CD14-positive monocyte (primary cell): ENCODE results near the gene DNAJA1. TPM values are rescaled to one million over a fixed set of nuclear protein-coding genes. Genes with fewer than 3 reads are reported as not detected.

ENCODE experiments used
- DNase-seq, 3 donors: peaks; one replicate each; pipeline ENCODE4 v3.0.0-alpha.2; 2011 to 2022
- H2AFZ ChIP-seq: 2 replicates; pipeline ENCODE4 v1.6.0; 2012; ENCODE audit warnings: mild to moderate bottlenecking, low read depth, low read length, inconsistent platforms; ENCODE audit not compliant: insufficient read depth, poor library complexity, severe bottlenecking
- H3K27ac ChIP-seq, 2 donors: 1 replicate in 1 of 2; 2 replicates in 1 of 2; pipeline ENCODE4 v1.5.1; 2012 to 2013; ENCODE audit warnings: low read length in 2 of 2, control low read depth in 1 of 2, inconsistent platforms in 1 of 2, low read depth in 1 of 2, mild to moderate bottlenecking in 1 of 2
- H3K27me3 ChIP-seq, 2 donors: one replicate each; pipeline versions ENCODE4 v1.6.0 to v1.6.1; 2011 to 2013; ENCODE audit warnings: low read length in 2 of 2; ENCODE audit not compliant: control insufficient read depth in 2 of 2, insufficient read depth in 2 of 2
- H3K36me3 ChIP-seq, 2 donors: replicated peaks in 1 of 2; 1 replicate in 1 of 2; 2 replicates in 1 of 2; pipeline versions ENCODE4 v1.5.1 to v1.6.1; 2012 to 2013; ENCODE audit warnings: low read length in 2 of 2, control low read depth in 1 of 2, inconsistent platforms in 1 of 2, mild to moderate bottlenecking in 1 of 2; ENCODE audit not compliant: insufficient read depth in 2 of 2, control insufficient read depth in 1 of 2
- H3K4me1 ChIP-seq, 2 donors: 1 replicate in 1 of 2; 2 replicates in 1 of 2; pipeline versions ENCODE4 v1.5.1 to v1.6.1; 2012 to 2013; ENCODE audit warnings: low read length in 2 of 2, control low read depth in 1 of 2, inconsistent platforms in 1 of 2, mild to moderate bottlenecking in 1 of 2, moderate library complexity in 1 of 2; ENCODE audit not compliant: insufficient read depth in 2 of 2, control insufficient read depth in 1 of 2
- H3K4me2 ChIP-seq: replicated peaks from 2 replicates; pipeline ENCODE3; 2012; ENCODE audit warnings: low read length, moderate library complexity, mild to moderate bottlenecking; ENCODE audit not compliant: poor library complexity, severe bottlenecking; ENCODE audit errors: extremely low read depth
- H3K4me3 ChIP-seq, 3 experiments: fragments of 200-600 bp in 1 of 3; sonication (generic) in 1 of 3; replicated peaks in 1 of 3; 1 replicate in 2 of 3; 2 replicates in 1 of 3; pipeline ENCODE4 v1.5.1; 2011 to 2013; ENCODE audit warnings: low read length in 3 of 3, mild to moderate bottlenecking in 3 of 3, control low read depth in 2 of 3, low read depth in 2 of 3, inconsistent platforms in 1 of 3, moderate library complexity in 1 of 3
- H3K79me2 ChIP-seq: 2 replicates; pipeline ENCODE4 v1.6.0; 2012; ENCODE audit warnings: mild to moderate bottlenecking, control low read depth, inconsistent platforms, low read length, moderate library complexity; ENCODE audit not compliant: insufficient read depth
- H3K9ac ChIP-seq: 2 replicates; pipeline ENCODE4 v1.6.0; 2017; ENCODE audit warnings: low read length, mild to moderate bottlenecking; ENCODE audit not compliant: insufficient read depth, poor library complexity, severe bottlenecking
- H3K9me3 ChIP-seq, 2 donors: replicated peaks in 1 of 2; 1 replicate in 1 of 2; 2 replicates in 1 of 2; pipeline versions ENCODE4 v1.5.1 to v1.6.1; 2012 to 2013; ENCODE audit warnings: low read length in 2 of 2, control low read depth in 1 of 2; ENCODE audit not compliant: control insufficient read depth in 1 of 2, insufficient read depth in 1 of 2
- H4K20me1 ChIP-seq: 2 replicates; pipeline ENCODE4 v1.6.0; 2012; ENCODE audit warnings: mild to moderate bottlenecking, low read length, control low read depth, moderate library complexity; ENCODE audit not compliant: insufficient read depth
- H3K27ac Mint-ChIP-seq, 7 donors: one replicate each; pipeline ENCODE4 v1.8.0; 2020; ENCODE audit warnings: mild to moderate bottlenecking in 7 of 7, mixed read lengths in 7 of 7, moderate library complexity in 6 of 7, inconsistent platforms in 2 of 7
- H3K27me3 Mint-ChIP-seq, 3 donors: one replicate each; pipeline ENCODE4 v1.8.0; 2021 to 2022; ENCODE audit warnings: low read depth in 3 of 3, mild to moderate bottlenecking in 3 of 3, mixed read lengths in 3 of 3, moderate library complexity in 3 of 3, inconsistent platforms in 1 of 3
- H3K36me3 Mint-ChIP-seq, 2 donors: one replicate each; pipeline ENCODE4 v1.8.0; 2020; ENCODE audit warnings: mixed read lengths in 2 of 2, inconsistent platforms in 1 of 2, mild to moderate bottlenecking in 1 of 2
- H3K4me1 Mint-ChIP-seq: one replicate; pipeline ENCODE4 v1.8.0; 2020; ENCODE audit warnings: mild to moderate bottlenecking, mixed read lengths
- H3K4me3 Mint-ChIP-seq, 2 donors: one replicate each; pipeline ENCODE4 v1.8.0; 2020; ENCODE audit warnings: mild to moderate bottlenecking in 2 of 2, mixed read lengths in 2 of 2, moderate library complexity in 1 of 2
- H3K9me3 Mint-ChIP-seq, 7 donors: one replicate each; pipeline ENCODE4 v1.8.0; 2020 to 2022; ENCODE audit warnings: mixed read lengths in 7 of 7, mild to moderate bottlenecking in 6 of 7, moderate library complexity in 6 of 7, inconsistent platforms in 2 of 7
- WGBS: methylation state at CpG from one replicate; pipeline ENCODE4 v1.1.5; 2013; ENCODE audit warnings: missing lambda C conversion rate; ENCODE audit not compliant: insufficient coverage; 5-methylcytosine and 5-hydroxymethylcytosine counted together
- intact Hi-C, 2 donors: fragments of 100-400 bp; cut with micrococcal nuclease; formaldehyde crosslinking; loops; one replicate each; pipeline versions ENCODE4 v1.15.0 to v1.15.1; 2023
- polyA plus RNA-seq, 3 donors: library from polyadenylated mRNA; depleted of rRNA in 1 of 3; unstranded in 2 of 3; stranded (reverse) in 1 of 3; fragments of 300-500 nt in 2 of 3; fragments of >200 nt in 1 of 3; fragmentation: Illumina TruSeq in 2 of 3; gene quantifications; 1 replicate in 2 of 3; 2 replicates in 1 of 3; pipeline ENCODE4 v1.2.3, GENCODE V29; 2012 to 2021
- TF ChIP-seq, protein P1 (sequence below): fragments of 200-600 bp; IDR thresholded peaks from one replicate; pipeline ENCODE4 v1.8.0; 2022; ENCODE audit warnings: antibody characterized with exemption, mild to moderate bottlenecking

Gene DNAJA1
- polyA plus RNA-seq, 3 donors, result 73.3 to 112 (median 93.6) TPM

DNA sequence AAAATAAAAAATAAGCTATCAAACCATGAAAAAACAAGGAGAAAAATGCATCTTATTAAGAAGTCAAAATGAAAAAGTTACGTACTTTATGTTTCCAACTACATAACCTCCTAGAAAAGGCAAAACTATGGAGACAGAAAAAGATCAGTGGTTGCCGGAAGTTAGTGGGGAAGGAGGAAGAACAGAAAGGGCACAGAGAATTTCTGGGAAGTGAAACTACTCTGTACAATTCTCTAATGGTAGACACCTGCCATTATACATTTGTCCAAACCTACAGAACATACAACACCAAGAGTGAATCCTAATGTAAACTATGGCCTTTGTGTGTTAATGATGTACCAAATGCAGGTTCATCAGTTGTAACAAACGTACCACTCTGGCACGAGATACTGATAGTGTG, 26.1 kb downstream of the DNAJA1 start:
- peaks cover 7% of the 10 kb centered on the region for H3K4me1 Mint-ChIP-seq
- H2AFZ ChIP-seq, result peak overlapping the region; percentile 0
- H3K27me3 ChIP-seq, result no peaks in the 10 kb centered on the region
- no peaks in the 10 kb centered on the region for H4K20me1 ChIP-seq
- H3K9me3 ChIP-seq, result no peaks in the 10 kb centered on the region
- H3K4me3 ChIP-seq, result no peak overlapping the region
- peak overlapping the region in 1 of 2 donors; percentile 74 for H3K4me3 Mint-ChIP-seq
- TF ChIP-seq, protein P1, sequence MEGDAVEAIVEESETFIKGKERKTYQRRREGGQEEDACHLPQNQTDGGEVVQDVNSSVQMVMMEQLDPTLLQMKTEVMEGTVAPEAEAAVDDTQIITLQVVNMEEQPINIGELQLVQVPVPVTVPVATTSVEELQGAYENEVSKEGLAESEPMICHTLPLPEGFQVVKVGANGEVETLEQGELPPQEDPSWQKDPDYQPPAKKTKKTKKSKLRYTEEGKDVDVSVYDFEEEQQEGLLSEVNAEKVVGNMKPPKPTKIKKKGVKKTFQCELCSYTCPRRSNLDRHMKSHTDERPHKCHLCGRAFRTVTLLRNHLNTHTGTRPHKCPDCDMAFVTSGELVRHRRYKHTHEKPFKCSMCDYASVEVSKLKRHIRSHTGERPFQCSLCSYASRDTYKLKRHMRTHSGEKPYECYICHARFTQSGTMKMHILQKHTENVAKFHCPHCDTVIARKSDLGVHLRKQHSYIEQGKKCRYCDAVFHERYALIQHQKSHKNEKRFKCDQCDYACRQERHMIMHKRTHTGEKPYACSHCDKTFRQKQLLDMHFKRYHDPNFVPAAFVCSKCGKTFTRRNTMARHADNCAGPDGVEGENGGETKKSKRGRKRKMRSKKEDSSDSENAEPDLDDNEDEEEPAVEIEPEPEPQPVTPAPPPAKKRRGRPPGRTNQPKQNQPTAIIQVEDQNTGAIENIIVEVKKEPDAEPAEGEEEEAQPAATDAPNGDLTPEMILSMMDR, result no peak
- peak overlapping the region; percentile 10 to 43 for H3K27ac ChIP-seq
- peaks cover 70 to 75% of the 10 kb centered on the region in 2 donors for H3K36me3 Mint-ChIP-seq
- intact Hi-C loops, result no loop called here
- peak in 2 of 3 donors; percentile 57 to 62 for DNase-seq
- no CpG with 5 or more reads among the region's 4 CpGs for WGBS
- peaks cover 5 to 6% of the 10 kb centered on the region in 2 donors for H3K4me1 ChIP-seq
- peaks cover 56 to 84% of the 10 kb centered on the region in 2 donors for H3K36me3 ChIP-seq
- no peaks in the 10 kb centered on the region for H3K79me2 ChIP-seq
- H3K9ac ChIP-seq, result no peak overlapping the region
- peaks cover 0 to 5% (median 0%) of the 10 kb centered on the region in 7 donors for H3K9me3 Mint-ChIP-seq
- H3K27me3 Mint-ChIP-seq, result no peaks in the 10 kb centered on the region
- peak overlapping the region; percentile 10 to 87 (median 77) for H3K27ac Mint-ChIP-seq
- H3K4me2 ChIP-seq, result peak overlapping the region; percentile 13

DNA sequence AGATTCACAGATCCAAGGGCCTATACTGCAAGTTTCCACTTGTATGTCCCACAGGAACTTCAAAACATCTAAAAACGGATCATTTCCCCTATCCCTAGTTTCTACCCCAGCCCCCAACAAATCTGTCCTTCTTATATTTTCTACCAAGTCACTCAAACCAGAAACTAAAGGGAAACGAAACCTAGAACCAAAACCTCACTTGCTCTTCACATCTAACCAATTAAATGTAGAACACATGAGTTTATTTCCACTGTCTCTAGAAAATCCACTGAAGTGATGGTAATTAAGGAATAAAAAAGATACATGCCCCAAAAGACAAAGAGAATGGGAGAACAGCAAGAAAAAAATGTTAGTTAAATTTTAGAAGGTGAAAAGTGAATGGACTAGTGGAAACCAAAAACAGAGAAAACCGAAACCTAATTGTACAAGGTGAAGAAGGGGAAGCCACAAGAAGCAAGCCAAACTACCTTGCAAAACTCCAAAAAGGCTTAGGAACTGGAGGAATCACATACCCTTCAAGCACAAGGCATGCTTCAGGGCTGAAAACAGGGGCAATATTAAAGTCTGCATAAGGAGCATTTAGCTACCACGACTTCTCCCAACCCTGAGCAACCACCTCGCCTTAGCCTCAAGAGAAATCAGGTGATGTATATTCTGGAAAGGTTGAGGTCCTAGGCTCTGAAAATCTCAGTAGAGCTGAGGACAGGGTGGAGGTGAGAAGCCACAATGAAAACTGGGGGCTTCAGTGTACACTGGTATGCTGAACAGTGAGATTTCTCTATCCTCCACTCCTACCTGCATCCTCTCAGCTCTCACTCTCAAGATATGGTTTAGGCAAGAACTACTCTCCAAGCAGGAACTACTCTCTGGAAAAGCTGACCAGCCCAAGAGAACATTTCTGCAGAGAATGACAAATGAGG, 40.3 kb downstream of the DNAJA1 start:
- H3K4me3 Mint-ChIP-seq, result peak overlapping the region; percentile 51 to 85
- Histone ChIP-seq H3K27ac (peak overlapping the region; percentile 31 to 84), H3K4me1 (peaks cover 20 to 24% of the 10 kb centered on the region in 2 donors), H3K9me3 (no peaks in the 10 kb centered on the region), H3K27me3 (no peaks in the 10 kb centered on the region), H3K4me2 (peak overlapping the region; percentile 56), H3K9ac (no peak overlapping the region), H2AFZ (no peak overlapping the region), H3K4me3 (peak overlapping the region in 1 of 3 experiments; percentile 52), H3K36me3 (peaks cover 60 to 87% of the 10 kb centered on the region in 2 donors), H3K79me2 (peaks cover 33% of the 10 kb centered on the region), H4K20me1 (peaks cover 12% of the 10 kb centered on the region)
- WGBS, result 0% methylated on average over 1 of the region's 5 CpGs
- peaks cover 21% of the 10 kb centered on the region for H3K4me1 Mint-ChIP-seq
- peaks cover 73 to 91% of the 10 kb centered on the region in 2 donors for H3K36me3 Mint-ChIP-seq
- peaks cover 0 to 2% (median 0%) of the 10 kb centered on the region in 3 donors for H3K27me3 Mint-ChIP-seq
- H3K27ac Mint-ChIP-seq, result peak overlapping the region; percentile 85 to 94 (median 90)
- H3K9me3 Mint-ChIP-seq, result no peaks in the 10 kb centered on the region
- peak in 2 of 3 donors; percentile 48 to 53 for DNase-seq
- intact Hi-C loops, result no loop called here
- TF ChIP-seq, protein P1, result no peak
